ENCODE data around the gene ADCY3. TPM values are rescaled to one million over a fixed set of nuclear protein-coding genes. Genes with fewer than 3 reads are reported as not detected.

The ADCY3 gene
- polyA plus RNA-seq, 1 donor from 2014 or later: 28.8 TPM

- Histone ChIP-seq H3K36me3 (ENCODE audit: insufficient read depth, low read length) (no peaks in the 10 kb centered on the region), H3F3A (ENCODE audit: insufficient read depth, low read length, poor library complexity, severe bottlenecking) (no peaks in the 10 kb centered on the region), H3K79me2 (replicated peaks; ENCODE audit: insufficient read depth, low read length) (no peaks in the 10 kb centered on the region), H3K27me3 (ENCODE audit: insufficient read depth, low read depth, low read length) (no peaks in the 10 kb centered on the region), H3K4me3 (ENCODE audit: low read length) (no peak overlapping the region), H3K9me3 (ENCODE audit: low read length) (no peaks in the 10 kb centered on the region), H3K9ac (ENCODE audit: low read length) (no peak overlapping the region), H3K27ac (ENCODE audit: low read length) (no peak overlapping the region), H4K20me1 (ENCODE audit: insufficient read depth) (no peaks in the 10 kb centered on the region), H3K4me2 (ENCODE audit: low read length) (no peak overlapping the region), H2AFZ (ENCODE audit: low read depth, low read length) (no peak overlapping the region), H3K9me2 (ENCODE audit: insufficient read depth, low read length) (no peaks in the 10 kb centered on the region)
- TF ChIP-seq EZH2 (IDR thresholded peaks at IDR 0.05; ENCODE audit: borderline replicate concordance, insufficient read depth, low read length, poor library complexity, severe bottlenecking) (no peak), POLR2AphosphoS5 (IDR thresholded peaks at IDR 0.05) (no peak), SMC3 (conservative IDR thresholded peaks at IDR 0.05; ENCODE audit: poor library complexity) (no peak), TAF1 (IDR thresholded peaks at IDR 0.05; ENCODE audit: low read depth) (no peak), EP300 (conservative IDR thresholded peaks at IDR 0.05; ENCODE audit: poor library complexity, severe bottlenecking) (no peak), RAD21 (conservative IDR thresholded peaks at IDR 0.05) (no peak), REST (IDR thresholded peaks at IDR 0.05; ENCODE audit: borderline replicate concordance) (no peak)
These were observed 66.0 kb downstream of the ADCY3 start for GRCh38 chr2:24853996-24854395.

GRCh38 chr2:24853046-24853445 is 67.0 kb downstream of the ADCY3 start:
- H3K9me2 ChIP-seq (ENCODE audit: insufficient read depth, low read length): no peaks in the 10 kb centered on the region
- no peaks in the 10 kb centered on the region for H4K20me1 ChIP-seq (ENCODE audit: insufficient read depth)
- no peak overlapping the region for H3K9ac ChIP-seq (ENCODE audit: low read length)
- H3K27ac ChIP-seq (ENCODE audit: low read length): no peak overlapping the region
- no peaks in the 10 kb centered on the region for H3K27me3 ChIP-seq (ENCODE audit: insufficient read depth, low read depth, low read length)
- no peaks in the 10 kb centered on the region for H3K9me3 ChIP-seq (ENCODE audit: low read length)
- no peak overlapping the region for H2AFZ ChIP-seq (ENCODE audit: low read depth, low read length)
- H3F3A ChIP-seq (ENCODE audit: insufficient read depth, low read length, poor library complexity, severe bottlenecking): no peaks in the 10 kb centered on the region
- no peak for TF ChIP-seq RAD21 (conservative IDR thresholded peaks at IDR 0.05)
- TF ChIP-seq CTCF (IDR thresholded peaks at IDR 0.05; ENCODE audit: poor library complexity, severe bottlenecking): no peak
- no peak for TF ChIP-seq EP300 (conservative IDR thresholded peaks at IDR 0.05; ENCODE audit: poor library complexity, severe bottlenecking)
- H3K36me3 ChIP-seq (ENCODE audit: insufficient read depth, low read length): no peaks in the 10 kb centered on the region
- H3K79me2 ChIP-seq (replicated peaks; ENCODE audit: insufficient read depth, low read length): no peaks in the 10 kb centered on the region
- no peak overlapping the region for H3K4me2 ChIP-seq (ENCODE audit: low read length)
- no peak overlapping the region for H3K4me3 ChIP-seq (ENCODE audit: low read length)

- Histone ChIP-seq H3K4me3 (ENCODE audit: low read length) (no peak overlapping the region), H3K9ac (ENCODE audit: low read length) (no peak overlapping the region), H3K27me3 (ENCODE audit: insufficient read depth, low read depth, low read length) (no peaks in the 10 kb centered on the region), H3K9me3 (ENCODE audit: low read length) (no peaks in the 10 kb centered on the region), H4K20me1 (ENCODE audit: insufficient read depth) (no peaks in the 10 kb centered on the region), H2AFZ (ENCODE audit: low read depth, low read length) (no peak overlapping the region), H3K79me2 (replicated peaks; ENCODE audit: insufficient read depth, low read length) (no peaks in the 10 kb centered on the region), H3K4me2 (ENCODE audit: low read length) (no peak overlapping the region), H3F3A (ENCODE audit: insufficient read depth, low read length, poor library complexity, severe bottlenecking) (no peaks in the 10 kb centered on the region), H3K27ac (ENCODE audit: low read length) (no peak overlapping the region), H3K9me2 (ENCODE audit: insufficient read depth, low read length) (no peaks in the 10 kb centered on the region), H3K36me3 (ENCODE audit: insufficient read depth, low read length) (no peaks in the 10 kb centered on the region)
- TF ChIP-seq TAF1 (IDR thresholded peaks at IDR 0.05; ENCODE audit: low read depth) (no peak), MXI1 (conservative IDR thresholded peaks at IDR 0.05; ENCODE audit: poor library complexity, severe bottlenecking) (no peak), SMC3 (conservative IDR thresholded peaks at IDR 0.05; ENCODE audit: poor library complexity) (no peak), EZH2 (IDR thresholded peaks at IDR 0.05; ENCODE audit: borderline replicate concordance, insufficient read depth, low read length, poor library complexity, severe bottlenecking) (no peak), REST (IDR thresholded peaks at IDR 0.05; ENCODE audit: borderline replicate concordance) (no peak), POLR2AphosphoS5 (IDR thresholded peaks at IDR 0.05) (no peak)
These were observed 67.5 kb downstream of the ADCY3 start for GRCh38 chr2:24852431-24853020.

Measured in neural cell (in vitro differentiated cells).